GM23338 (cell line): ENCODE measurements around the gene FAHD1. TPM values are rescaled to one million over a fixed set of nuclear protein-coding genes. Genes with fewer than 3 reads are reported as not detected.

Experiments
- ATAC-seq: fragments of 200-7000 bp; cut with Tn5 transposase; 3 replicates; pipeline ENCODE4 v1.9.1; 2020
- DNase-seq: peaks from one replicate; pipeline ENCODE4 v3.0.0-alpha.2; 2015; ENCODE audit warnings: low spot score
- H2AFZ ChIP-seq: fragments of 200-600 bp; sonication (generic); 2 replicates; pipeline ENCODE4 v1.8.0; 2016; ENCODE audit warnings: antibody characterized with exemption, mild to moderate bottlenecking, moderate library complexity
- H3F3A ChIP-seq: fragments of 200-600 bp; sonication (generic); replicated peaks from 2 replicates; pipeline ENCODE4 v1.8.0; 2017; ENCODE audit warnings: antibody characterized with exemption, mixed run types, low read depth
- H3K27ac ChIP-seq: fragments of 200-600 bp; sonication (generic); 2 replicates; pipeline ENCODE4 v1.6.1; 2016; ENCODE audit warnings: low read depth
- H3K27me3 ChIP-seq: fragments of 200-600 bp; sonication (generic); 2 replicates; pipeline ENCODE4 v1.8.0; 2016; ENCODE audit warnings: mild to moderate bottlenecking, mixed run types, moderate library complexity; ENCODE audit not compliant: insufficient read depth
- H3K36me3 ChIP-seq: fragments of 200-600 bp; sonication (generic); 2 replicates; pipeline ENCODE4 v1.8.0; 2016; ENCODE audit warnings: mild to moderate bottlenecking; ENCODE audit not compliant: insufficient read depth
- H3K4me1 ChIP-seq: fragments of 200-600 bp; sonication (generic); 2 replicates; pipeline ENCODE4 v1.8.0; 2016; ENCODE audit warnings: mild to moderate bottlenecking, moderate library complexity; ENCODE audit not compliant: insufficient read depth
- H3K4me2 ChIP-seq: fragments of 200-600 bp; sonication (generic); 2 replicates; pipeline ENCODE4 v1.7.1; 2017; ENCODE audit warnings: mixed run types
- H3K4me3 ChIP-seq: fragments of 200-600 bp; sonication (generic); 2 replicates; pipeline ENCODE4 v1.6.1; 2016; ENCODE audit warnings: mixed run types
- H3K79me2 ChIP-seq: fragments of 200-600 bp; sonication (generic); replicated peaks from 2 replicates; pipeline ENCODE4 v1.8.0; 2017; ENCODE audit warnings: mild to moderate bottlenecking; ENCODE audit not compliant: insufficient read depth
- H3K9me2 ChIP-seq: fragments of 200-600 bp; sonication (generic); 2 replicates; pipeline ENCODE4 v1.8.0; 2017; ENCODE audit not compliant: insufficient read depth
- H4K20me1 ChIP-seq: fragments of 200-600 bp; sonication (generic); replicated peaks from 2 replicates; pipeline ENCODE4 v1.8.0; 2017; ENCODE audit warnings: mild to moderate bottlenecking; ENCODE audit not compliant: insufficient read depth
- H3K27ac Mint-ChIP-seq: 2 replicates; pipeline ENCODE4 v1.8.0; 2020; ENCODE audit warnings: inconsistent platforms, mild to moderate bottlenecking, moderate library complexity, mixed read lengths
- H3K27me3 Mint-ChIP-seq: 3 replicates; pipeline ENCODE4 v1.8.0; 2022; ENCODE audit warnings: low read depth, mild to moderate bottlenecking, moderate library complexity, mixed read lengths, inconsistent platforms; ENCODE audit not compliant: insufficient read depth, poor library complexity
- H3K36me3 Mint-ChIP-seq: 3 replicates; pipeline ENCODE4 v1.8.0; 2021; ENCODE audit warnings: low read depth, mild to moderate bottlenecking, inconsistent platforms, moderate library complexity, mixed read lengths
- H3K4me1 Mint-ChIP-seq: 3 replicates; pipeline ENCODE4 v1.8.0; 2020; ENCODE audit warnings: mild to moderate bottlenecking, inconsistent platforms, mixed read lengths
- H3K4me3 Mint-ChIP-seq: 3 replicates; pipeline ENCODE4 v1.8.0; 2021; ENCODE audit warnings: moderate library complexity, mild to moderate bottlenecking, inconsistent platforms, mixed read lengths
- H3K9me3 Mint-ChIP-seq: 3 replicates; pipeline ENCODE4 v1.8.0; 2020; ENCODE audit warnings: moderate library complexity, mild to moderate bottlenecking, inconsistent platforms, mixed read lengths
- CREB1 ChIP-seq: fragments of 250-450 bp; sonication (Bioruptor Pico); IDR thresholded peaks from 2 replicates; pipeline ENCODE4 v1.5.0; 2020; ENCODE audit warnings: low read depth, mild to moderate bottlenecking, moderate library complexity
- EZH2 ChIP-seq: fragments of 200-600 bp; sonication (generic); IDR thresholded peaks from one replicate; pipeline ENCODE4 v1.8.0; 2017; ENCODE audit warnings: antibody characterized with exemption, mild to moderate bottlenecking, low read depth; ENCODE audit not compliant: unreplicated experiment
- EZH2phosphoT487 ChIP-seq: fragments of 200-600 bp; sonication (generic); IDR thresholded peaks from one replicate; pipeline ENCODE4 v1.8.1; 2018; ENCODE audit warnings: antibody characterized with exemption; ENCODE audit not compliant: unreplicated experiment
- JUNB ChIP-seq: IDR thresholded peaks from one replicate; pipeline ENCODE4 v1.6.1; 2016; ENCODE audit warnings: antibody characterized with exemption; ENCODE audit not compliant: unreplicated experiment
- NANOG ChIP-seq: IDR thresholded peaks from 2 replicates; pipeline ENCODE4 v1.6.1; 2016; ENCODE audit warnings: antibody characterized with exemption, borderline replicate concordance
- POLR2AphosphoS5 ChIP-seq: IDR thresholded peaks from 2 replicates; pipeline ENCODE4 v1.6.1; 2016; ENCODE audit warnings: antibody characterized with exemption, low read depth
- REST ChIP-seq: IDR thresholded peaks from one replicate; pipeline ENCODE4 v1.6.1; 2018; ENCODE audit warnings: antibody characterized with exemption; ENCODE audit not compliant: unreplicated experiment
- STAT1 ChIP-seq: IDR thresholded peaks from one replicate; pipeline ENCODE4 v1.6.1; 2016; ENCODE audit warnings: antibody characterized with exemption; ENCODE audit not compliant: unreplicated experiment
- ZNF114 ChIP-seq: fragments of 250-450 bp; sonication (Bioruptor Pico); IDR thresholded peaks from 2 replicates; pipeline ENCODE4 v1.5.0; 2020; ENCODE audit warnings: mild to moderate bottlenecking, moderate library complexity
- ZNF331 ChIP-seq: fragments of 250-450 bp; sonication (Bioruptor Pico); IDR thresholded peaks from 2 replicates; pipeline ENCODE4 v1.5.0; 2020; ENCODE audit warnings: low read depth, mild to moderate bottlenecking, moderate library complexity
- ZNF462 ChIP-seq: fragments of 250-450 bp; sonication (Bioruptor Pico); IDR thresholded peaks from 2 replicates; pipeline ENCODE4 v1.5.0; 2020; ENCODE audit warnings: mild to moderate bottlenecking, moderate library complexity
- polyA plus RNA-seq: library from polyadenylated mRNA; unstranded; fragments of >200 nt; fragmentation: Nextera tagmentation; extraction: Ambion mirVana; gene quantifications from 2 replicates; pipeline ENCODE4 v1.2.1, GENCODE V29; 2016
- total RNA-seq: library from RNA; depleted of rRNA; stranded (reverse); fragments of >200 nt; shearing (Covaris generic); gene quantifications from 2 replicates; pipeline ENCODE4 v1.2.3, GENCODE V29; 2014
- TF ChIP-seq, protein P1 (sequence below): IDR thresholded peaks from 2 replicates; pipeline ENCODE4 v1.6.1; 2016; ENCODE audit warnings: antibody characterized with exemption
- TF ChIP-seq, protein P2 (sequence below), 2 experiments: fragments of 200-600 bp in 1 of 2; sonication (generic) in 1 of 2; conservative IDR thresholded peaks; 2 replicates each; pipeline versions ENCODE4 v1.5.1 to v1.6.1; 2016 to 2017; ENCODE audit warnings: antibody characterized with exemption in 2 of 2, low read depth in 2 of 2, mild to moderate bottlenecking in 2 of 2, moderate library complexity in 1 of 2

FAHD1 gene
- total and polyA plus RNA-seq, 2 experiments from 2014 or later: 21.0 to 23.9 TPM

GRCh38 chr16:1820096-1820945, 6.7 kb upstream of the FAHD1 start:
- TF ChIP-seq NANOG: no peak
- TF ChIP-seq REST: no peak
- no peak for TF ChIP-seq JUNB
- no peak for TF ChIP-seq ZNF462
- TF ChIP-seq, protein P1, sequence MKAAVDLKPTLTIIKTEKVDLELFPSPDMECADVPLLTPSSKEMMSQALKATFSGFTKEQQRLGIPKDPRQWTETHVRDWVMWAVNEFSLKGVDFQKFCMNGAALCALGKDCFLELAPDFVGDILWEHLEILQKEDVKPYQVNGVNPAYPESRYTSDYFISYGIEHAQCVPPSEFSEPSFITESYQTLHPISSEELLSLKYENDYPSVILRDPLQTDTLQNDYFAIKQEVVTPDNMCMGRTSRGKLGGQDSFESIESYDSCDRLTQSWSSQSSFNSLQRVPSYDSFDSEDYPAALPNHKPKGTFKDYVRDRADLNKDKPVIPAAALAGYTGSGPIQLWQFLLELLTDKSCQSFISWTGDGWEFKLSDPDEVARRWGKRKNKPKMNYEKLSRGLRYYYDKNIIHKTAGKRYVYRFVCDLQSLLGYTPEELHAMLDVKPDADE: no peak
- no peak for TF ChIP-seq ZNF114 (CRISPR knock-in tag)
- TF ChIP-seq STAT1: no peak
- no peak for TF ChIP-seq CREB1
- TF ChIP-seq, protein P2, sequence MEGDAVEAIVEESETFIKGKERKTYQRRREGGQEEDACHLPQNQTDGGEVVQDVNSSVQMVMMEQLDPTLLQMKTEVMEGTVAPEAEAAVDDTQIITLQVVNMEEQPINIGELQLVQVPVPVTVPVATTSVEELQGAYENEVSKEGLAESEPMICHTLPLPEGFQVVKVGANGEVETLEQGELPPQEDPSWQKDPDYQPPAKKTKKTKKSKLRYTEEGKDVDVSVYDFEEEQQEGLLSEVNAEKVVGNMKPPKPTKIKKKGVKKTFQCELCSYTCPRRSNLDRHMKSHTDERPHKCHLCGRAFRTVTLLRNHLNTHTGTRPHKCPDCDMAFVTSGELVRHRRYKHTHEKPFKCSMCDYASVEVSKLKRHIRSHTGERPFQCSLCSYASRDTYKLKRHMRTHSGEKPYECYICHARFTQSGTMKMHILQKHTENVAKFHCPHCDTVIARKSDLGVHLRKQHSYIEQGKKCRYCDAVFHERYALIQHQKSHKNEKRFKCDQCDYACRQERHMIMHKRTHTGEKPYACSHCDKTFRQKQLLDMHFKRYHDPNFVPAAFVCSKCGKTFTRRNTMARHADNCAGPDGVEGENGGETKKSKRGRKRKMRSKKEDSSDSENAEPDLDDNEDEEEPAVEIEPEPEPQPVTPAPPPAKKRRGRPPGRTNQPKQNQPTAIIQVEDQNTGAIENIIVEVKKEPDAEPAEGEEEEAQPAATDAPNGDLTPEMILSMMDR (conservative IDR thresholded peaks at IDR 0.05; ENCODE audit: low read depth in 2 of 2): no peak
- TF ChIP-seq POLR2AphosphoS5: no peak
- no peak for TF ChIP-seq ZNF331 (CRISPR knock-in tag)
- no peak for TF ChIP-seq EZH2
- no peak for TF ChIP-seq EZH2phosphoT487
- ATAC-seq (no peak), DNase-seq (no peak)
- Histone ChIP-seq H3K27me3 (no peaks in the 10 kb centered on the region), H2AFZ (no peak overlapping the region), H3F3A (no peaks in the 10 kb centered on the region), H3K36me3 (no peaks in the 10 kb centered on the region), H3K79me2 (0 out of 2 replicates have a peak, but pooled peaks cover under 1% of the 10 kb centered on the region), H3K4me3 (no peak overlapping the region), H3K9me2 (no peaks in the 10 kb centered on the region), H3K4me2 (no peak overlapping the region), H3K27ac (no peak overlapping the region), H3K4me1 (no peaks in the 10 kb centered on the region), H4K20me1 (no peaks in the 10 kb centered on the region; the same call in 1 of the 2 replicates)
- Mint-ChIP-seq H3K4me1 (no peaks in the 10 kb centered on the region), H3K27me3 (no peaks in the 10 kb centered on the region), H3K27ac (no peak overlapping the region), H3K9me3 (no peaks in the 10 kb centered on the region), H3K36me3 (peaks cover 2% of the 10 kb centered on the region; the same call in 2 of the 3 replicates), H3K4me3 (no peak overlapping the region)
